ENCODE data around the gene RLN2.

The RLN2 gene

DNA sequence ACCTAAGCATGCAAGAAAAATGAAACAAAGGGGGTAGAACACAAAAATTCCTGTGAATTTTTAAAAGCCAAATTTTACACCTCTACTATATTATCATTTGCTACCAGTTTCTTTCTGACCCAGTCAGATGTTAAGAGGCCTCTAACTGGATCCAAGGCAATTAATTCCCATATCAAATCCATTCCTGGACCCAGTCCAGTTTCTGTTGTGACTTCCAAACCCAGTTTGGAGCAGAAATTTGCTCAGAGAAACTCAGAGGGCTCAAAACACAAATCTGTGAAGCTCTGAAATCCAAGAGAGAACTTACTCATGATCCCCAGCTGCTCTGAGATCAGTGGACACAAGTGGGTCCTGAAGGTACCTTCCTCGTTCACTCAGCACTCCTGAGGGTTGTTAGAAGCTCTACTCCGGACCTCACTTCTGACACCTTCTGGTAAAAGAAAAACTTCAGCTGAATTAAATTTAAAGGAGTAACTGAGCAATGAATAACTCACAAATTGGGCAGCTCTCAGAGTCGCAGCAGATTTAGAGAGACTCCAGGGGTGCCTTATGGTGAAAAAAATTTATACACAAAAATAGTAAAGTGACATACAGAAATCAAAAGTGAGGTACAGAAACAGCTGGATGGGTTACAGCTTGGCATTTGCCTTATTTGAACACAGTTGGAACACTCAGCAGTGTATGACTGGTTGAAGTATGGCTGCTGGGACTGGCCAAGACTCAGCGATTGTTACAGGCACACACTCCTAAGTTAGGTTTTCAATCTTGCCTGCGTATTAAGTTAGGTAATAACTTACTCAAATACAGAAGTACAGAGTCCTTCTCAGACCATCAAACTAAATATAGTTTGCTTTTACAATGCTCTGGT, 40.9 kb downstream of the RLN2 start:
- no peak overlapping the region for H3K27ac ChIP-seq
- H3K4me3 ChIP-seq (ENCODE audit: low read depth, low read length), result no peak overlapping the region
- TF ChIP-seq, protein P1, sequence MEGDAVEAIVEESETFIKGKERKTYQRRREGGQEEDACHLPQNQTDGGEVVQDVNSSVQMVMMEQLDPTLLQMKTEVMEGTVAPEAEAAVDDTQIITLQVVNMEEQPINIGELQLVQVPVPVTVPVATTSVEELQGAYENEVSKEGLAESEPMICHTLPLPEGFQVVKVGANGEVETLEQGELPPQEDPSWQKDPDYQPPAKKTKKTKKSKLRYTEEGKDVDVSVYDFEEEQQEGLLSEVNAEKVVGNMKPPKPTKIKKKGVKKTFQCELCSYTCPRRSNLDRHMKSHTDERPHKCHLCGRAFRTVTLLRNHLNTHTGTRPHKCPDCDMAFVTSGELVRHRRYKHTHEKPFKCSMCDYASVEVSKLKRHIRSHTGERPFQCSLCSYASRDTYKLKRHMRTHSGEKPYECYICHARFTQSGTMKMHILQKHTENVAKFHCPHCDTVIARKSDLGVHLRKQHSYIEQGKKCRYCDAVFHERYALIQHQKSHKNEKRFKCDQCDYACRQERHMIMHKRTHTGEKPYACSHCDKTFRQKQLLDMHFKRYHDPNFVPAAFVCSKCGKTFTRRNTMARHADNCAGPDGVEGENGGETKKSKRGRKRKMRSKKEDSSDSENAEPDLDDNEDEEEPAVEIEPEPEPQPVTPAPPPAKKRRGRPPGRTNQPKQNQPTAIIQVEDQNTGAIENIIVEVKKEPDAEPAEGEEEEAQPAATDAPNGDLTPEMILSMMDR (IDR thresholded peaks at IDR 0.05; ENCODE audit: low read depth, low read length, missing control alignments), result no peak
- peak; percentile 3 for DNase-seq
- H3K27me3 ChIP-seq (replicated peaks), result no peaks in the 10 kb centered on the region
- H3K36me3 ChIP-seq (replicated peaks), result no peaks in the 10 kb centered on the region
- in situ Hi-C loops (cut with HindIII; ENCODE audit: low pct_ligation_motif_present, low sequenced_read_pairs), result no loop called here

Measured in brain microvascular endothelial cell (primary cell).